Measurements from ENCODE around the gene HPX.

The HPX gene

GRCh38 chr11:6440906-6441358, at the start of gene HPX:
Gene HPX (minus strand): TSS chr11:6440987. CDS start chr11:6440963, 24 bp downstream.
- DNase-seq (ENCODE audit: low read depth): no peak

- DNase-seq (ENCODE audit: low read depth): no peak
Measured at GRCh38 chr11:6489306-6489705, 48.5 kb upstream of the HPX start.

GRCh38 chr11:6488821-6489220, 48.0 kb upstream of the HPX start:
- no peak for DNase-seq (ENCODE audit: low read depth)

- no peak for DNase-seq (ENCODE audit: low read depth)
Measured at GRCh38 chr11:6488342-6488741, 47.6 kb upstream of the HPX start.

GRCh38 chr11:6486938-6487337, 46.2 kb upstream of the HPX start:
- no peak for DNase-seq (ENCODE audit: low read depth)

GRCh38 chr11:6486256-6486655, 45.5 kb upstream of the HPX start:
- no peak for DNase-seq (ENCODE audit: low read depth)

GRCh38 chr11:6485661-6486060, 44.9 kb upstream of the HPX start:
- no peak for DNase-seq (ENCODE audit: low read depth)

GRCh38 chr11:6483015-6483414, 42.2 kb upstream of the HPX start:
- no peak for DNase-seq (ENCODE audit: low read depth)

- peak; percentile 30 for DNase-seq (ENCODE audit: low read depth)
Measured at GRCh38 chr11:6482441-6482840, 41.7 kb upstream of the HPX start.

GRCh38 chr11:6481924-6482275, 41.1 kb upstream of the HPX start:
- peak; percentile 35 for DNase-seq (ENCODE audit: low read depth)

GRCh38 chr11:6481012-6481923, 40.5 kb upstream of the HPX start, which contains the start of the genes ARFIP2 and TIMM10B:
Gene ARFIP2 (minus strand): TSS chr11:6481331. CDS start chr11:6480421, 910 bp downstream.
Gene TIMM10B (plus strand): TSS chr11:6481501. CDS start chr11:6481517, 16 bp downstream.
- DNase-seq (ENCODE audit: low read depth): peak; percentile 99

GRCh38 chr11:6480299-6480914, 39.6 kb upstream of the HPX start:
- no peak for DNase-seq (ENCODE audit: low read depth)

GRCh38 chr11:6476571-6476970, 35.8 kb upstream of the HPX start:
- DNase-seq (ENCODE audit: low read depth): no peak

GRCh38 chr11:6475936-6476335, 35.1 kb upstream of the HPX start:
- no peak for DNase-seq (ENCODE audit: low read depth)

GRCh38 chr11:6474806-6475500, 34.2 kb upstream of the HPX start:
- no peak for DNase-seq (ENCODE audit: low read depth)

GRCh38 chr11:6474413-6474792, 33.6 kb upstream of the HPX start:
- DNase-seq (ENCODE audit: low read depth): no peak

GRCh38 chr11:6473451-6474412, 32.9 kb upstream of the HPX start, which contains the start of gene TRIM3:
Gene TRIM3 (minus strand): TSS chr11:6473941. CDS start chr11:6465695, 8,246 bp downstream.
- DNase-seq (ENCODE audit: low read depth): peak; percentile 89

GRCh38 chr11:6472934-6473333, 32.1 kb upstream of the HPX start:
- DNase-seq (ENCODE audit: low read depth): no peak

GRCh38 chr11:6469599-6469998, 28.8 kb upstream of the HPX start:
- no peak for DNase-seq (ENCODE audit: low read depth)

GRCh38 chr11:6468712-6469495, 28.1 kb upstream of the HPX start:
- peak; percentile 93 for DNase-seq (ENCODE audit: low read depth)

- DNase-seq (ENCODE audit: low read depth): no peak
Measured at GRCh38 chr11:6459099-6459450, 18.3 kb upstream of the HPX start.
